Activated CD4-positive, alpha-beta T cell treated with anti-CD3 and anti-CD28 coated beads, Interleukin-2, amount 10 ng/mL, durations not matched to agents 7 days and 5 days (primary cell): Measurements from ENCODE around the gene TNS4. TPM values are rescaled to one million over a fixed set of nuclear protein-coding genes. Genes with fewer than 3 reads are reported as not detected.

ENCODE experiments used
- CTCF ChIA-PET: fragments of 350-600 bp; sonication (Branson Sonifier 250); formaldehyde crosslinking; loops from one replicate; lab custom pipeline; 2021; ENCODE audit warnings: antibody characterized with exemption; lab: Charles Lee
- POLR2A ChIA-PET: fragments of 350-600 bp; sonication (Branson Sonifier 250); formaldehyde crosslinking; loops from one replicate; lab custom pipeline; 2021; ENCODE audit warnings: antibody characterized with exemption; lab: Charles Lee
- DNase-seq: peaks from one replicate; pipeline ENCODE4 v3.0.0-alpha.2; 2020
- H3K27ac Mint-ChIP-seq: one replicate; pipeline ENCODE4 v1.8.0; 2021; ENCODE audit warnings: mild to moderate bottlenecking, moderate library complexity, mixed read lengths
- H3K27me3 Mint-ChIP-seq: one replicate; pipeline ENCODE4 v1.8.0; 2021; ENCODE audit warnings: mixed read lengths
- H3K36me3 Mint-ChIP-seq: one replicate; pipeline ENCODE4 v1.8.0; 2021; ENCODE audit warnings: low read depth, mixed read lengths
- H3K4me1 Mint-ChIP-seq: one replicate; pipeline ENCODE4 v1.8.0; 2021; ENCODE audit warnings: mixed read lengths
- H3K4me3 Mint-ChIP-seq: one replicate; pipeline ENCODE4 v1.8.0; 2021; ENCODE audit warnings: mild to moderate bottlenecking, moderate library complexity, mixed read lengths
- H3K9me3 Mint-ChIP-seq: one replicate; pipeline ENCODE4 v1.8.0; 2021; ENCODE audit warnings: mixed read lengths
- total RNA-seq, 2 experiments: library from RNA; stranded (reverse); gene quantifications; one replicate each; pipeline ENCODE4 v1.2.3, GENCODE V29; 2021

Gene TNS4
- total RNA-seq, 2 experiments from 2014 or later = 3.5 to 3.7 TPM

DNA sequence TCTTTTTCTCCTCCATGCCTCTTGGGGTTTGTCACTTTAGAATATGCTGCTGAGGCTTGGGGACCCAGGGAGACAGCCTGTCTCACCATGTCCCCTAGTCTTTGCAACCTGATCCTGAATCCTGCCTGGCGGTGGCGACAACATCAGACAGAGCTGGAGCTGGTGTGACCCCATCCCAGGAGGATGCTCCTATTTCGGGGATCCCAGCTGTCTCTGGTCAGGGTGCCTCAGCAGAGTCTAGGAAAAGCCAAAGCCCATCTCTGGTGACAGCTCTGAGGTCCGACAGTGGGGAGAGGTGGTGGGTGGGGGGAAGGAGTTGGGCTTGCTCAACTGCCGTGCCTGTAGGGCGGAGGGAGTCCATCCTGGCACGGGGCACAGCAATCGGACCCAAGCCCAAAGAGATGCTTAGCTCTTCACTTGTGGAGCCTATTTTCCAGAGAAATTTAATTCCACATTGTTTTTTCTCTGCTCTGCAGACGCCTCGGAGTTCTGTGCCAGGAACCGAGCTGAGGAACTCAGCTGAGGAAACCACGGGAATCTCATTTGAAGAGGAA lies 10.3 kb upstream of the TNS4 start:
- H3K27me3 Mint-ChIP-seq = no peaks in the 10 kb centered on the region
- no peaks in the 10 kb centered on the region for H3K9me3 Mint-ChIP-seq
- H3K36me3 Mint-ChIP-seq = peaks cover 8% of the 10 kb centered on the region
- H3K4me1 Mint-ChIP-seq = peaks cover 49% of the 10 kb centered on the region
- ChIA-PET CTCF (interaction anchor here (0.7 to 1.9 kb wide), 6 partner anchors 10 to 68 kb away, joined by 3 to 7 read pairs (median 3); partner anchors contain the start of gene TNS4), POLR2A (no interaction called here)
- no peak for DNase-seq
- H3K4me3 Mint-ChIP-seq = no peak overlapping the region
- peak overlapping the region; percentile 11 for H3K27ac Mint-ChIP-seq

GRCh38 chr17:40511136-40511535 lies 9.7 kb upstream of the TNS4 start:
- Mint-ChIP-seq H3K4me3 (no peak overlapping the region), H3K9me3 (no peaks in the 10 kb centered on the region), H3K36me3 (peaks cover 8% of the 10 kb centered on the region), H3K4me1 (peaks cover 47% of the 10 kb centered on the region), H3K27ac (peak overlapping the region; percentile 55), H3K27me3 (no peaks in the 10 kb centered on the region)
- ChIA-PET POLR2A (no interaction called here), CTCF (interaction anchor here (0.7 to 1.9 kb wide), 7 partner anchors 9 to 49 kb away, joined by 3 to 7 read pairs (median 3); partner anchors contain the start of gene TNS4)
- DNase-seq = no peak

- ChIA-PET CTCF (interaction anchor here (0.5 to 1.9 kb wide), 5 partner anchors 8 to 92 kb away, joined by 3 to 7 read pairs (median 4); partner anchors contain the start of gene TNS4), POLR2A (no interaction called here)
- Mint-ChIP-seq H3K4me3 (no peak overlapping the region), H3K27ac (no peak overlapping the region), H3K4me1 (peaks cover 45% of the 10 kb centered on the region), H3K9me3 (no peaks in the 10 kb centered on the region), H3K36me3 (peaks cover 7% of the 10 kb centered on the region), H3K27me3 (no peaks in the 10 kb centered on the region)
- no peak for DNase-seq
These were observed 8.9 kb upstream of the TNS4 start for GRCh38 chr17:40510328-40510648.

DNA sequence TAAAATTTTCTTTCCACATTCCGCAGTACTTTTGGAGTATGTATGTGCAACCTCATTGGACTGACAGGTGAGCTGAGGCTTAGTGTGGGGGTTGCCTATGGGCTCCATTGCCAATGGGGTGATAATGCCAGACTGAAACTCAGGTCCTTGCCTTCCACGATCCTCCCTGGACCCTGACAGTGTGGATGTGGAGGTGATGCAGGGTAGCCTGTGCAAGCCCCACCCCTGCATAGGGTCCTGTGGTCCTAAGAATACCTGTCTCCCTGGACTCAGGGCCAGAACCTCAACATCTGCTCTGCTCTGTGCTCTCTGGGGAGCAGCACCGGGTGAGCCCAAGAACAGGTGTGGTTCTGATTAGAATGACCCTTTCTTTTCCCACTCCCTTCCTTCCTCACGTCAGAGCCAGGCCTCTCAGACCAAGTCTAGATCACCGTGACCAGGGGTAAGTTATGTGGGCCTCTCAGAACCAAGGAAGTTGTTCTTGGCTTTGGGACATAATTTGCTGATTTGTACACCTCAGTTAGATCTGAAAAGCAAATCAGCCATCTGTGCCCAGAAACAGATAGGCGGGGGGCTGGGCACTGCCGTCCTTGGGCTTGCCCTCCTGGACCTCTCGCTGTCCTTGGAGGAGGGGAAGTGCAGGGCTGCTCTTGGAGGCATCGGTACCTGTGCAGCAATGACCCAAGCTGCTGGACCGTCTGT lies 8.4 kb upstream of the TNS4 start:
- peaks cover 42% of the 10 kb centered on the region for H3K4me1 Mint-ChIP-seq
- no peak for DNase-seq
- H3K4me3 Mint-ChIP-seq = no peak overlapping the region
- no peaks in the 10 kb centered on the region for H3K27me3 Mint-ChIP-seq
- H3K9me3 Mint-ChIP-seq = no peaks in the 10 kb centered on the region
- H3K36me3 Mint-ChIP-seq = peaks cover 6% of the 10 kb centered on the region
- ChIA-PET CTCF (interaction anchor here (0.5 to 1.6 kb wide), 2 partner anchors 10 to 92 kb away, joined by 3 to 5 read pairs; no protein-coding TSS in a partner anchor), POLR2A (no interaction called here)
- H3K27ac Mint-ChIP-seq = no peak overlapping the region

DNA sequence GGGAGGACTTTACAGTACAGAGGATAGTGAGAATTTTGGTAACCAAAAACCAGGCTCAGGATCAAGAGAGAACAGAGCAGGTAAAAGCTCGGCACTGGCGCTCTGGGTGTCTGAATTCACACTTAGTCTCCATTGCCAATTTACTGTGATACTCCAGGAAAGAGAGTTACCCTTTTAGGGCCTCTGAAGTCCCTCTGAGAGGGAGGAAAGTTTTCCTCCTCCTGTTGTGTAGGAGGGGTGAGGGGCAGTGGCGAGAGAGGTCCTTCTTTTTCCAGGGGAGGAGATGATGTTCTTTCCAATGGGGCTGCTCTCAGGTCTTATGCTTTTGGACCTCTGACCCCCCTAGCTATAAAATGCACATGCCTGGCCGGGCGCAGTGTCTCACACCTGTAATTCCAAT lies 5.4 kb upstream of the TNS4 start:
- CTCF ChIA-PET = interaction anchor here (1.1 to 2.1 kb wide), 5 partner anchors 10 to 26 kb away, joined by 3 to 8 read pairs (median 5); no protein-coding TSS in a partner anchor
- no peak for DNase-seq
- POLR2A ChIA-PET = no interaction called here
- Mint-ChIP-seq H3K4me1 (peaks cover 28% of the 10 kb centered on the region), H3K27ac (no peak overlapping the region), H3K36me3 (no peaks in the 10 kb centered on the region), H3K9me3 (no peaks in the 10 kb centered on the region), H3K27me3 (no peaks in the 10 kb centered on the region), H3K4me3 (no peak overlapping the region)

- no peaks in the 10 kb centered on the region for H3K9me3 Mint-ChIP-seq
- no peak overlapping the region for H3K27ac Mint-ChIP-seq
- POLR2A ChIA-PET = no interaction called here
These were observed 1.7 kb upstream of the TNS4 start for GRCh38 chr17:40503154-40503553.

GRCh38 chr17:40502716-40503115 lies 1.3 kb upstream of the TNS4 start:
- H3K4me3 Mint-ChIP-seq = no peak overlapping the region
- no peaks in the 10 kb centered on the region for H3K36me3 Mint-ChIP-seq
- H3K4me1 Mint-ChIP-seq = peaks cover 17% of the 10 kb centered on the region
- ChIA-PET CTCF (interaction anchor here (0.7 to 1.2 kb wide), 4 partner anchors 8 to 26 kb away, joined by 3 to 10 read pairs (median 4); no protein-coding TSS in a partner anchor), POLR2A (no interaction called here)
- no peak for DNase-seq
- H3K9me3 Mint-ChIP-seq = no peaks in the 10 kb centered on the region
- peaks cover 5% of the 10 kb centered on the region for H3K27me3 Mint-ChIP-seq
- H3K27ac Mint-ChIP-seq = no peak overlapping the region

More at GRCh38 chr17:40503154-40503553, 1.7 kb upstream of the TNS4 start:
- Mint-ChIP-seq H3K27me3 (peaks cover 5% of the 10 kb centered on the region), H3K4me1 (peaks cover 15% of the 10 kb centered on the region), H3K36me3 (no peaks in the 10 kb centered on the region), H3K4me3 (no peak overlapping the region)
- DNase-seq = no peak
- CTCF ChIA-PET = interaction anchor here (0.7 to 1.2 kb wide), 3 partner anchors 8 to 27 kb away, joined by 3 to 5 read pairs (median 4); no protein-coding TSS in a partner anchor

DNA sequence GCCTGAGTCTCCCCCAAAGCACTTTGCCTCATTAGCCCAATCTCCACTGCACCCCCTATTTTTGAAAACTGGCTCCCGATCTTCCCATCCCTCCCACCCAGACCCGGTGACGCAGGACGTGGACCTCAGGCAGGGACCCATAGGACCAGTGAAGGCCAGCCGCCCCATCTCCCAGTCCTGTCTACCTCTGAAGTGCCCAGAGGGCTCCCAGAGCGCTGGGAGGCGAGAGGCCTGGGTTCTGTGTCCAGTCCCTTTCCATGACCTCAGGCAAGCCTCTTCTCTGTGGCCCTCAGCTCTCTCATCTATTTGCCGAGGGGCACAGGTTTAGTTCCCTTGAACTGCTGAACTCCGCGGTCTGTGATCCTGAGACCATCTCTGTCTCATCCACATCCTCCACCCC lies 714 bp downstream of the TNS4 start:
- H3K4me1 Mint-ChIP-seq = peaks cover 20% of the 10 kb centered on the region
- DNase-seq = no peak
- no peak overlapping the region for H3K27ac Mint-ChIP-seq
- H3K4me3 Mint-ChIP-seq = no peak overlapping the region
- CTCF ChIA-PET = interaction anchor here (1.2 kb wide), 1 partner anchor 28 kb away, joined by 3 read pairs; no protein-coding TSS in a partner anchor
- POLR2A ChIA-PET = no interaction called here
- H3K27me3 Mint-ChIP-seq = peaks cover 5% of the 10 kb centered on the region
- H3K36me3 Mint-ChIP-seq = no peaks in the 10 kb centered on the region
- no peaks in the 10 kb centered on the region for H3K9me3 Mint-ChIP-seq

DNA sequence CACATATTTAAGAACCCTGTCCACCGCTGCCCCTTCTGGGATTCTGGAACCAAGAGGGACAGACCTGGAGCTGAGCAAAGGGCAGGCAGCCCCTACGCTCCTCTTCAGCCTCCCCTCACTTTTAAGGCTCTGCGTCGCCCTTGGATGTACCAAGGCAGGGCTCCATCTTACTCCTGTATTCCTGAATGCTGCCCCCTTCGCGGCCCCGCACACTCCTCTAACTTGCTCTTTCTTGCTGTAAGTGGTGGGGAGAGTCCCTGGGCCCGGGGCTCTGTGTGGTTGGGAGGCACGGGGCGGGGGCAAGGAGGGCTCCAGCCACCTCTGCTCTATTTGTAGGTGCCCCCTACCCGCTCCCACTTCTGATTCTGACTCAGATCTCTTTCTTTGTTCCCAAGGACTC lies 1.2 kb downstream of the TNS4 start:
- peaks cover 5% of the 10 kb centered on the region for H3K27me3 Mint-ChIP-seq
- H3K9me3 Mint-ChIP-seq = no peaks in the 10 kb centered on the region
- H3K4me1 Mint-ChIP-seq = peaks cover 17% of the 10 kb centered on the region
- POLR2A ChIA-PET = no interaction called here
- DNase-seq = no peak
- no peak overlapping the region for H3K4me3 Mint-ChIP-seq
- CTCF ChIA-PET = interaction anchor here (0.5 to 1.3 kb wide), 2 partner anchors 10 to 38 kb away, joined by 4 to 5 read pairs; no protein-coding TSS in a partner anchor
- peak overlapping the region; percentile 20 for H3K27ac Mint-ChIP-seq
- H3K36me3 Mint-ChIP-seq = peaks cover 4% of the 10 kb centered on the region

DNA sequence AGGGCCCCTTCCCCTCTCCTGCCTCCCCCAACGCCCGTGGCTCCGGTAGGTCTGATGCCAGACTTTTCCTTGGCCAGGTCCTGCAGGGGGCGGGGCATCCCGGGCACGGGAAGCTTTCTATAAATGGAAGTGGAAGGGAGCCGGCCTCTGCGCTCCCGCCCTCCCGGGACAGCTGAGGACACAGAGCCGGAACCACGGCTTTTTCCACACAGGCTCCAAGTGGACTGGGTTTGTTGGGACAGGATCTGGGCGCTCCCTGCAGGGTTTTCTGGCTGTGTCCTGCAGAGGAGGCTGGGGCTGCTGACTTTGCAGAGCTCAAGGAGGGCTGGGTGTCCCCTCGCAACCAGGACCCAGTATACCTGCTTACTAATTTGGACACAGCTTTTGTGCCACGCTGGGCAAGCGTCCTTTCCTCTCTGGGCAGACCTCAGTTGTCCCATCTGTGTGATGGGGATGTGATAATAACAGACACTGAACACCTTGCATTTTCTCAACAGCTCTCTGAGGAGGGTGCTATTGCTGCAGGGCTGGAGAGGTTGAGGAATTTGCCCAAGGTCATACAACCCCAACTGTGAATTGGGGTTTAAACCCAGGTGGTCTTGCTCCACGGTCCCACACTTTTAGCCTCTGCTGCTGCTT lies 1.8 kb downstream of the TNS4 start:
- ChIA-PET POLR2A (no interaction called here), CTCF (interaction anchor here (0.5 to 4.5 kb wide), 5 partner anchors 11 to 38 kb away, joined by 3 to 21 read pairs (median 4); no protein-coding TSS in a partner anchor)

DNA sequence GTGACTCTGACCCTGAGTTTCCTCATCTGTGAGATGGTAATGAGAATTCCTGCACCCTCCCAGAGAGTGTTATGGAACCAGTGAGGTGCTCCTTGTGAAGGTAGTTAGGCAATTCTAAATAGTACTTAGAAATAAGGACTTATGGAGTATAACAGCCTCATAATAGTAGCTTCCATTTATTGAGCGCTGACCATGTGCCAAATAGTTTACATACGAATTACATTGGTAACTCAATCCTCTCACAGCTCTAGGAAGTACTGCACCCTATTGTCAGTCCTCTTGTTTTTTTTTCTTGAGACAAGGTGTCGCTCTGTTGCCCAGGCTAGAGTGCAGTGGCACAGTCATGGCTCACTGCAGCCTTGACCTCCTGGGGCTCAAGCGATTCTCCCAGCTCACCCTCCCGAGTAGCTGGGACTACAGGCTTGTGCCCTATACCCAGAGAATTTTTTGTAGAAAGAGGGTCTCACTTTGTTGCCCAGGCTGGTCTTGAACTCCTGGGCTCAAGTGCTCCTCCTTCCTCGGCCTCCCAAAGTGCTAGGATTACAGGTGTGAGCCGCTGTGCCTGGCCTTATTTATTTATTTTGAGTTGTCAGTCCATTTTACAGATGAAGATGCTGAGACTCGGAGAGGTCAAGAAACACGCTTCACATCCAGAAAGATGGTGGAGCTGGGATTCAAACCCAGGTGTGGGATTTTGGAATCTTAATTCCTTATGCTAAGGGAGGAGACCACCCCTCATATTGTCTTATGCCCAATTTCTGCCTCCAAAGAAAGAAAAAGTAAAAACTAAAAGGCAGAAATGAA lies 2.9 kb downstream of the TNS4 start:
- Mint-ChIP-seq H3K27me3 (peaks cover 5% of the 10 kb centered on the region), H3K9me3 (no peaks in the 10 kb centered on the region), H3K36me3 (peaks cover 6% of the 10 kb centered on the region), H3K4me1 (peaks cover 15% of the 10 kb centered on the region), H3K27ac (no peak overlapping the region), H3K4me3 (no peak overlapping the region)
- no peak for DNase-seq
- POLR2A ChIA-PET = no interaction called here
- CTCF ChIA-PET = interaction anchor here (0.7 to 4.5 kb wide), 9 partner anchors 12 to 255 kb away, joined by 3 to 21 read pairs (median 4); no protein-coding TSS in a partner anchor

More for the DNA sequence above, 1.8 kb downstream of the TNS4 start:
- no peaks in the 10 kb centered on the region for H3K9me3 Mint-ChIP-seq
- no peak for DNase-seq
- H3K36me3 Mint-ChIP-seq = peaks cover 6% of the 10 kb centered on the region
- peaks cover 15% of the 10 kb centered on the region for H3K4me1 Mint-ChIP-seq
- no peak overlapping the region for H3K27ac Mint-ChIP-seq
- no peak overlapping the region for H3K4me3 Mint-ChIP-seq
- peaks cover 5% of the 10 kb centered on the region for H3K27me3 Mint-ChIP-seq

DNA sequence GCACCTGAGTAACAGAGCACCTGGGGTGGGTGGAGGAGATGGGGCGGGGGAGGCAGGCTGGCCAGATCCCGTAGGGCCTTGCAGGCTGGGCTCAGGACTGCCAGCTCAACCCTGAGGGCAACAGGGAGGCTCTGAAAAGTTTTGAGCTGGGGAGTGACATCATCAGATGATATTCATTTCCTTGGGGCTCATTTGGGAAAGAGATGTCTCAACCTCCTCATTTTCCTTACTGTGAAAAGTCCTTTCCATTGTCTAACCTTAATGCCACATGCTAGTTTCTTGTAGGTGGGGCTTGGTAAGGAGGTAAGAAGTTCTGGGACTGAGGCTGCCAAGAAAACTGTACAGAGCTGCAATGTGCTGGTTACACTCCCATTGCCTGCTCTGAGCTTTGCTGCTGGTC lies 3.7 kb downstream of the TNS4 start:
- Mint-ChIP-seq H3K36me3 (peaks cover 6% of the 10 kb centered on the region), H3K27ac (no peak overlapping the region), H3K9me3 (no peaks in the 10 kb centered on the region), H3K4me1 (peaks cover 18% of the 10 kb centered on the region), H3K27me3 (peaks cover 5% of the 10 kb centered on the region), H3K4me3 (no peak overlapping the region)
- POLR2A ChIA-PET = no interaction called here
- CTCF ChIA-PET = interaction anchor here (0.7 to 4.5 kb wide), 10 partner anchors 10 to 254 kb away, joined by 3 to 21 read pairs (median 4); no protein-coding TSS in a partner anchor
- no peak for DNase-seq
